Loucy (cell line): Measurements from ENCODE around the gene IRF2.

Experiments used
- EZH2phosphoT487 ChIP-seq: fragments of 200-600 bp; IDR thresholded peaks from 2 replicates; pipeline ENCODE4 v1.6.1; 2018; ENCODE audit warnings: antibody characterized with exemption, mild to moderate bottlenecking, moderate library complexity, borderline replicate concordance
- TF ChIP-seq, protein P1 (sequence below): fragments of 200-600 bp; sonication (generic); conservative IDR thresholded peaks from 2 replicates; pipeline ENCODE4 v1.5.1; 2014; ENCODE audit warnings: mild to moderate bottlenecking, antibody characterized with exemption, low read length

GRCh38 chr4:184369871-184370270, 104.5 kb downstream of the IRF2 start:
- TF ChIP-seq EZH2phosphoT487 = no peak
- TF ChIP-seq, protein P1, sequence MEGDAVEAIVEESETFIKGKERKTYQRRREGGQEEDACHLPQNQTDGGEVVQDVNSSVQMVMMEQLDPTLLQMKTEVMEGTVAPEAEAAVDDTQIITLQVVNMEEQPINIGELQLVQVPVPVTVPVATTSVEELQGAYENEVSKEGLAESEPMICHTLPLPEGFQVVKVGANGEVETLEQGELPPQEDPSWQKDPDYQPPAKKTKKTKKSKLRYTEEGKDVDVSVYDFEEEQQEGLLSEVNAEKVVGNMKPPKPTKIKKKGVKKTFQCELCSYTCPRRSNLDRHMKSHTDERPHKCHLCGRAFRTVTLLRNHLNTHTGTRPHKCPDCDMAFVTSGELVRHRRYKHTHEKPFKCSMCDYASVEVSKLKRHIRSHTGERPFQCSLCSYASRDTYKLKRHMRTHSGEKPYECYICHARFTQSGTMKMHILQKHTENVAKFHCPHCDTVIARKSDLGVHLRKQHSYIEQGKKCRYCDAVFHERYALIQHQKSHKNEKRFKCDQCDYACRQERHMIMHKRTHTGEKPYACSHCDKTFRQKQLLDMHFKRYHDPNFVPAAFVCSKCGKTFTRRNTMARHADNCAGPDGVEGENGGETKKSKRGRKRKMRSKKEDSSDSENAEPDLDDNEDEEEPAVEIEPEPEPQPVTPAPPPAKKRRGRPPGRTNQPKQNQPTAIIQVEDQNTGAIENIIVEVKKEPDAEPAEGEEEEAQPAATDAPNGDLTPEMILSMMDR = no peak
